IMR-90 (cell line): ENCODE data around the gene RYR2. TPM values are rescaled to one million over a fixed set of nuclear protein-coding genes. Genes with fewer than 3 reads are reported as not detected.

ENCODE experiments used
- ATAC-seq: fragments of 200-7000 bp; cut with Tn5 transposase; 2 replicates; pipeline ENCODE4 v1.9.1; 2020; ENCODE audit warnings: low read depth, mild to moderate bottlenecking, moderate library complexity
- BruUV-seq: library from RNA; stranded (reverse); fragments of 400-500 nt; replicated peaks from 2 replicates; lab custom pipeline; 2021; lab: Mats Ljungman, UMichigan
- CTCF ChIA-PET: fragments of 300-600 bp; formaldehyde crosslinking; extraction: SDS; loops from one replicate; lab custom pipeline; 2021; ENCODE audit warnings: antibody characterized with exemption; lab: Yijun Ruan, JAX
- POLR2A ChIA-PET: fragments of 300-600 bp; sonication (Branson Sonifier 250); formaldehyde crosslinking; loops from one replicate; lab custom pipeline; 2022; ENCODE audit warnings: antibody characterized with exemption; ENCODE audit not compliant: unreplicated experiment; lab: Charles Lee
- DNase-seq: peaks from one replicate; pipeline ENCODE4 v3.0.0; 2013
- H2AFZ ChIP-seq: replicated peaks from 2 replicates; pipeline ENCODE3; 2013; ENCODE audit warnings: low read length, mild to moderate bottlenecking; ENCODE audit not compliant: poor library complexity
- H2AK5ac ChIP-seq: 2 replicates; pipeline ENCODE4 v1.6.1; 2013; ENCODE audit warnings: low read depth, low read length, inconsistent platforms
- H2AK9ac ChIP-seq: replicated peaks from 2 replicates; pipeline ENCODE3; 2013; ENCODE audit warnings: mild to moderate bottlenecking, low read depth, low read length, moderate library complexity; ENCODE audit not compliant: poor library complexity
- H2BK120ac ChIP-seq: 2 replicates; pipeline ENCODE4 v1.6.1; 2013; ENCODE audit warnings: low read depth, low read length, inconsistent platforms
- H2BK15ac ChIP-seq: 3 replicates; pipeline ENCODE4 v1.6.1; 2013; ENCODE audit warnings: low read depth, low read length, inconsistent platforms
- H2BK20ac ChIP-seq: 2 replicates; pipeline ENCODE4 v1.6.1; 2013; ENCODE audit warnings: low read depth, mild to moderate bottlenecking, inconsistent platforms, low read length, moderate library complexity
- H2BK5ac ChIP-seq: 2 replicates; pipeline ENCODE4 v1.6.1; 2013; ENCODE audit warnings: mild to moderate bottlenecking, low read depth, low read length, inconsistent platforms; ENCODE audit not compliant: poor library complexity, severe bottlenecking
- H3K14ac ChIP-seq: replicated peaks from 2 replicates; pipeline ENCODE4 v1.6.1; 2013; ENCODE audit warnings: low read depth, low read length, inconsistent platforms
- H3K18ac ChIP-seq: 2 replicates; pipeline ENCODE4 v1.6.1; 2013; ENCODE audit warnings: low read depth, low read length, control low read depth
- H3K23ac ChIP-seq: 2 replicates; pipeline ENCODE4 v1.6.1; 2013; ENCODE audit warnings: low read depth, low read length, inconsistent platforms
- H3K27ac ChIP-seq: 2 replicates; pipeline ENCODE4 v1.5.1; 2013; ENCODE audit warnings: mild to moderate bottlenecking, control low read depth, low read length; ENCODE audit not compliant: insufficient read depth
- H3K27me3 ChIP-seq: 2 replicates; pipeline ENCODE4 v1.6.1; 2013; ENCODE audit warnings: low read length; ENCODE audit not compliant: control insufficient read depth, insufficient read depth
- H3K36me3 ChIP-seq: 2 replicates; pipeline ENCODE4 v1.6.1; 2013; ENCODE audit warnings: low read length, mixed read lengths; ENCODE audit not compliant: control insufficient read depth, insufficient read depth
- H3K4ac ChIP-seq: 2 replicates; pipeline ENCODE4 v1.6.1; 2013; ENCODE audit warnings: low read depth, low read length, inconsistent platforms
- H3K4me1 ChIP-seq: 2 replicates; pipeline ENCODE4 v1.6.1; 2013; ENCODE audit warnings: low read length, mixed read lengths; ENCODE audit not compliant: control insufficient read depth, insufficient read depth
- H3K4me2 ChIP-seq: 2 replicates; pipeline ENCODE4 v1.6.1; 2013; ENCODE audit warnings: low read depth, mild to moderate bottlenecking, control low read depth, low read length, moderate library complexity
- H3K4me3 ChIP-seq: 2 replicates; pipeline ENCODE4 v1.5.1; 2013; ENCODE audit warnings: low read depth, mild to moderate bottlenecking, control low read depth, low read length, moderate library complexity; ENCODE audit not compliant: insufficient read depth
- H3K56ac ChIP-seq: 2 replicates; pipeline ENCODE4 v1.6.1; 2013; ENCODE audit warnings: low read length, inconsistent platforms; ENCODE audit not compliant: insufficient read depth; ENCODE audit errors: extremely low read depth
- H3K79me1 ChIP-seq, 2 experiments: 2 replicates each; pipeline ENCODE4 v1.6.1; 2013; ENCODE audit warnings: low read length in 2 of 2, inconsistent platforms in 1 of 2, low read depth in 1 of 2
- H3K9ac ChIP-seq: 2 replicates; pipeline ENCODE4 v1.6.1; 2013; ENCODE audit warnings: low read depth, low read length, control low read depth
- H3K9me1 ChIP-seq: 2 replicates; pipeline ENCODE4 v1.6.1; 2013; ENCODE audit warnings: low read length, inconsistent platforms; ENCODE audit not compliant: insufficient read depth
- H3K9me3 ChIP-seq: 2 replicates; pipeline ENCODE4 v1.6.1; 2013; ENCODE audit warnings: low read length; ENCODE audit not compliant: control insufficient read depth, insufficient read depth
- H4K20me1 ChIP-seq: 2 replicates; pipeline ENCODE4 v1.6.1; 2013; ENCODE audit warnings: low read length, inconsistent platforms; ENCODE audit not compliant: insufficient read depth
- H4K5ac ChIP-seq: 2 replicates; pipeline ENCODE4 v1.6.1; 2013; ENCODE audit warnings: mild to moderate bottlenecking, low read depth, low read length, control low read depth
- H4K8ac ChIP-seq, 2 experiments: 2 replicates each; pipeline ENCODE4 v1.6.1; 2013; ENCODE audit warnings: low read depth in 2 of 2, low read length in 2 of 2, control low read depth in 1 of 2, inconsistent platforms in 1 of 2
- H4K91ac ChIP-seq: 2 replicates; pipeline ENCODE4 v1.6.1; 2013; ENCODE audit warnings: low read depth, low read length, inconsistent platforms; ENCODE audit not compliant: insufficient read depth
- CTCF ChIP-seq: conservative IDR thresholded peaks from 2 replicates; pipeline ENCODE4 v1.5.1; 2012; ENCODE audit warnings: mild to moderate bottlenecking, low read depth, low read length, improper control_type of control experiment
- RFX5 ChIP-seq: IDR thresholded peaks from 2 replicates; pipeline ENCODE4 v1.8.0; 2012; ENCODE audit warnings: low read depth, mild to moderate bottlenecking, low read length, moderate library complexity
- WGBS, 2 experiments: methylation state at CpG; one replicate each; pipeline versions ENCODE4 v1.1.5 to v1.1.7; 2013; ENCODE audit warnings: missing lambda C conversion rate in 2 of 2; ENCODE audit not compliant: insufficient read length in 1 of 2; ENCODE audit errors: extremely low coverage in 2 of 2; 5-methylcytosine and 5-hydroxymethylcytosine counted together
- dilution Hi-C: fragments of 300-500 bp; cut with HindIII; formaldehyde crosslinking; loops from one replicate; pipeline ENCODE4 v1.14.3; 2018; ENCODE audit warnings: low sequenced_read_pairs; ENCODE audit not compliant: unreplicated experiment
- in situ Hi-C: fragments of 300-500 bp; cut with MboI; formaldehyde crosslinking; loops from 3 replicates; pipeline ENCODE4 v1.14.3; 2019; ENCODE audit warnings: low sequenced_read_pairs, inconsistent platforms, mixed read lengths
- intact Hi-C: fragments of 100-400 bp; cut with micrococcal nuclease; formaldehyde crosslinking; loops from 2 replicates; pipeline ENCODE4 v1.10.0; 2022
- polyA plus RNA-seq, 3 experiments: library from polyadenylated mRNA; depleted of rRNA; stranded (reverse); fragments of >200 nt; gene quantifications; 2 replicates each; pipeline ENCODE4 v1.2.3, GENCODE V29; 2012; ENCODE audit warnings: low replicate concordance in 1 of 3
- total RNA-seq: library from RNA; depleted of rRNA; stranded (reverse); fragments of >200 nt; gene quantifications from 2 replicates; pipeline ENCODE4 v1.2.3, GENCODE V29; 2012

Gene RYR2
- total and polyA plus RNA-seq, 2 of the 4 experiments (the other 2 are of a cell fraction), result not detected

- Histone ChIP-seq H3K9ac (no peak overlapping the region), H3K14ac (no peak overlapping the region), H4K8ac (no peak overlapping the region), H3K4me3 (no peak overlapping the region), H3K9me1 (no peaks in the 10 kb centered on the region), H3K56ac (no peak overlapping the region), H2BK120ac (no peak overlapping the region), H2AFZ (no peak overlapping the region), H3K27me3 (no peaks in the 10 kb centered on the region), H2AK5ac (no peak overlapping the region), H3K4me2 (no peak overlapping the region), H3K4ac (no peak overlapping the region), H2BK15ac (no peak overlapping the region), H3K23ac (no peak overlapping the region), H3K4me1 (no peaks in the 10 kb centered on the region), H4K20me1 (no peaks in the 10 kb centered on the region), H3K79me1 (no peaks in the 10 kb centered on the region), H2AK9ac (no peak overlapping the region), H2BK20ac (no peak overlapping the region), H4K91ac (no peak overlapping the region), H3K9me3 (no peaks in the 10 kb centered on the region), H4K5ac (no peak overlapping the region), H3K36me3 (no peaks in the 10 kb centered on the region), H2BK5ac (no peak overlapping the region), H3K18ac (no peak overlapping the region), H3K27ac (no peak overlapping the region)
- CTCF ChIA-PET, result interaction anchor here (0.6 kb wide), 1 partner anchor 68 kb away, joined by 3 read pairs; no protein-coding TSS in a partner anchor
- POLR2A ChIA-PET, result no interaction called here
- dilution Hi-C loops, result no loop called here
- no peak for ATAC-seq
- in situ Hi-C loops, result no loop called here
- intact Hi-C loops, result loop anchor here (10.0 kb wide), 2 partner anchors 556 to 836 kb away; no protein-coding TSS in a partner anchor
- WGBS, 2 experiments, result 20% methylated on average over 1 of the region's 4 CpGs; no CpG with 5 or more reads in 1 of the 2 experiments
- TF ChIP-seq RFX5 (no peak), CTCF (no peak)
- no peak for DNase-seq
- BruUV-seq, result no TSS peak
Measured at GRCh38 chr1:237858992-237859391, 817.0 kb downstream of the RYR2 start.
